A673 (cell line): ENCODE measurements around the gene CAPN5. TPM values are rescaled to one million over a fixed set of nuclear protein-coding genes. Genes with fewer than 3 reads are reported as not detected.

Source experiments
- BruUV-seq: library from RNA; stranded (reverse); fragments of 400-500 nt; replicated peaks from 2 replicates; lab custom pipeline; 2021; lab: Mats Ljungman, UMichigan
- CTCF ChIA-PET: fragments of 300-600 bp; sonication (Branson Sonifier 250); formaldehyde crosslinking; loops from one replicate; lab custom pipeline; 2022; ENCODE audit warnings: antibody characterized with exemption; lab: Charles Lee
- POLR2A ChIA-PET: fragments of 300-600 bp; sonication (Branson Sonifier 250); formaldehyde crosslinking; loops from one replicate; lab custom pipeline; 2022; ENCODE audit warnings: antibody characterized with exemption; ENCODE audit not compliant: low non-redundant PET; lab: Charles Lee
- DNase-seq: peaks from one replicate; pipeline ENCODE4 v3.0.0-alpha.2; 2015; ENCODE audit warnings: low spot score
- H3K27ac ChIP-seq: fragments of 200-600 bp; sonication (generic); 2 replicates; pipeline ENCODE4 v1.5.1; 2016; ENCODE audit warnings: mixed run types, low read depth, mild to moderate bottlenecking, mixed read lengths, antibody characterized with exemption, low read length; ENCODE audit not compliant: poor library complexity, severe bottlenecking
- H3K27me3 ChIP-seq: fragments of 200-600 bp; sonication (generic); replicated peaks from 2 replicates; pipeline ENCODE4 v1.6.1; 2017; ENCODE audit warnings: mixed run types, low read depth, mild to moderate bottlenecking, mixed read lengths, antibody characterized with exemption, low read length; ENCODE audit not compliant: insufficient read depth, poor library complexity
- H3K36me3 ChIP-seq: fragments of 200-600 bp; sonication (generic); 2 replicates; pipeline ENCODE4 v1.6.1; 2016; ENCODE audit warnings: mixed run types, mild to moderate bottlenecking, mixed read lengths, antibody characterized with exemption, low read length; ENCODE audit not compliant: insufficient read depth, poor library complexity, severe bottlenecking
- H3K4me1 ChIP-seq: fragments of 200-600 bp; sonication (generic); 2 replicates; pipeline ENCODE4 v1.6.1; 2017; ENCODE audit warnings: mixed run types, mild to moderate bottlenecking, mixed read lengths, antibody characterized with exemption, low read length; ENCODE audit not compliant: insufficient read depth, poor library complexity, severe bottlenecking
- H3K4me3 ChIP-seq: fragments of 200-600 bp; sonication (generic); 2 replicates; pipeline ENCODE4 v1.5.1; 2016; ENCODE audit warnings: low read depth, mixed run types, mild to moderate bottlenecking, mixed read lengths, low read length; ENCODE audit not compliant: poor library complexity, severe bottlenecking
- H3K9me3 ChIP-seq: fragments of 200-600 bp; sonication (generic); 2 replicates; pipeline ENCODE4 v1.6.1; 2016; ENCODE audit warnings: mixed run types, low read depth, mild to moderate bottlenecking, mixed read lengths, antibody characterized with exemption, low read length; ENCODE audit not compliant: poor library complexity, severe bottlenecking
- CTCF ChIP-seq: fragments of 300-800, 200-600 bp; sonication (generic); conservative IDR thresholded peaks from 2 replicates; pipeline ENCODE4 v1.5.1; 2017; ENCODE audit warnings: low read depth, mild to moderate bottlenecking, antibody characterized with exemption, low read length, moderate library complexity, mixed read lengths
- EZH2 ChIP-seq: fragments of 200-600 bp; sonication (generic); IDR thresholded peaks from 2 replicates; pipeline ENCODE4 v1.6.1; 2017; ENCODE audit warnings: borderline replicate concordance, low read depth, mild to moderate bottlenecking, mixed read lengths, antibody characterized with exemption, low read length; ENCODE audit not compliant: poor library complexity, severe bottlenecking
- intact Hi-C: fragments of 100-400 bp; cut with micrococcal nuclease; formaldehyde crosslinking; loops from one replicate; pipeline ENCODE4 v1.10.0; 2022; ENCODE audit not compliant: unreplicated experiment
- total RNA-seq: library from RNA; stranded (reverse); gene quantifications from 2 replicates; pipeline ENCODE4 v1.2.3, GENCODE V29; 2021

CAPN5 gene
- total RNA-seq, 1 experiment from 2014 or later: 4.3 TPM

- no peaks in the 10 kb centered on the region for H3K4me1 ChIP-seq
- ChIA-PET POLR2A (interaction anchor here (0.5 kb wide), 1 partner anchor 19 kb away, joined by 4 read pairs; no protein-coding TSS in a partner anchor), CTCF (interaction anchor here (0.6 to 1.2 kb wide), 4 partner anchors 51 to 121 kb away, joined by 3 read pairs; no protein-coding TSS in a partner anchor)
- H3K27me3 ChIP-seq: no peaks in the 10 kb centered on the region
- no TSS peak for BruUV-seq
- TF ChIP-seq EZH2: no peak
- no peak for TF ChIP-seq CTCF
- no peaks in the 10 kb centered on the region for H3K9me3 ChIP-seq
- H3K27ac ChIP-seq: no peak overlapping the region
- intact Hi-C loops: loop anchor here (2.0 kb wide), 1 partner anchor 122 kb away; no protein-coding TSS in a partner anchor
- H3K4me3 ChIP-seq: no peak overlapping the region
- H3K36me3 ChIP-seq: no peaks in the 10 kb centered on the region
- DNase-seq: no peak
Observed at GRCh38 chr11:77040401-77040777, 26.4 kb upstream of the CAPN5 start.

- no peaks in the 10 kb centered on the region for H3K36me3 ChIP-seq
- ChIA-PET POLR2A (interaction anchor here (0.5 kb wide), 1 partner anchor 20 kb away, joined by 4 read pairs; no protein-coding TSS in a partner anchor), CTCF (interaction anchor here (1.2 kb wide), 1 partner anchor 121 kb away, joined by 3 read pairs; no protein-coding TSS in a partner anchor)
- intact Hi-C loops: loop anchor here (2.0 kb wide), 1 partner anchor 122 kb away; no protein-coding TSS in a partner anchor
- TF ChIP-seq EZH2: no peak
- no peak for TF ChIP-seq CTCF
- H3K9me3 ChIP-seq: no peaks in the 10 kb centered on the region
- no peaks in the 10 kb centered on the region for H3K27me3 ChIP-seq
- BruUV-seq: no TSS peak
- peaks cover 2% of the 10 kb centered on the region for H3K4me1 ChIP-seq
- DNase-seq: no peak
- no peak overlapping the region for H3K27ac ChIP-seq
- H3K4me3 ChIP-seq: no peak overlapping the region
Observed at GRCh38 chr11:77040889-77041288, 25.9 kb upstream of the CAPN5 start.

- no peaks in the 10 kb centered on the region for H3K27me3 ChIP-seq
- ChIA-PET POLR2A (no interaction called here), CTCF (no interaction called here)
- H3K9me3 ChIP-seq: no peaks in the 10 kb centered on the region
- TF ChIP-seq EZH2 (no peak), CTCF (no peak)
- intact Hi-C loops: no loop called here
- no peak overlapping the region for H3K4me3 ChIP-seq
- no TSS peak for BruUV-seq
- DNase-seq: no peak
- peaks cover 10% of the 10 kb centered on the region for H3K4me1 ChIP-seq
- no peaks in the 10 kb centered on the region for H3K36me3 ChIP-seq
- H3K27ac ChIP-seq: no peak overlapping the region
Observed at GRCh38 chr11:77042111-77042726, 24.6 kb upstream of the CAPN5 start.
